NB4 (cell line): Measurements from ENCODE around the gene SV2B.
A peak's percentile ranks its signal among the peaks of the same experiment; 100 is the strongest.

Source experiments
- DNase-seq: peaks from one replicate; pipeline ENCODE4 v3.0.0; 2010; ENCODE audit warnings: low read depth
- H3K4me3 ChIP-seq: one replicate; pipeline ENCODE4 v1.5.1; 2011; ENCODE audit warnings: mild to moderate bottlenecking, low read depth, low read length, moderate library complexity
- CTCF ChIP-seq: IDR thresholded peaks from one replicate; pipeline ENCODE4 v1.5.1; 2012; ENCODE audit warnings: low read depth, low read length
- MYC ChIP-seq: IDR thresholded peaks from 2 replicates; pipeline ENCODE4 v1.6.1; 2011; ENCODE audit warnings: low read depth, low read length
- POLR2A ChIP-seq: IDR thresholded peaks from 2 replicates; pipeline ENCODE4 v1.6.1; 2011; ENCODE audit warnings: mild to moderate bottlenecking; ENCODE audit not compliant: insufficient read length; ENCODE audit errors: extremely low read depth
- TF ChIP-seq, protein P1 (sequence below): IDR thresholded peaks from 2 replicates; pipeline ENCODE4 v1.6.1; 2011; ENCODE audit warnings: low read depth, low read length

SV2B gene

GRCh38 chr15:91098451-91098850 lies 1.6 kb upstream of the SV2B start:
- H3K4me3 ChIP-seq = no peak overlapping the region
- DNase-seq = no peak
- TF ChIP-seq CTCF = no peak
- TF ChIP-seq POLR2A = no peak
- TF ChIP-seq, protein P1, sequence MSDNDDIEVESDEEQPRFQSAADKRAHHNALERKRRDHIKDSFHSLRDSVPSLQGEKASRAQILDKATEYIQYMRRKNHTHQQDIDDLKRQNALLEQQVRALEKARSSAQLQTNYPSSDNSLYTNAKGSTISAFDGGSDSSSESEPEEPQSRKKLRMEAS = no peak
- TF ChIP-seq MYC = no peak

- TF ChIP-seq, protein P1 = no peak
- TF ChIP-seq MYC = no peak
- peak; percentile 10 for DNase-seq
- no peak overlapping the region for H3K4me3 ChIP-seq
Measured at GRCh38 chr15:91099616-91099994, 452 bp upstream of the SV2B start.

- TF ChIP-seq CTCF = peak; percentile 6
- TF ChIP-seq, protein P1 = no peak
- H3K4me3 ChIP-seq = no peak overlapping the region
- DNase-seq = peak; percentile 11
Measured at GRCh38 chr15:91100814-91101607, 954 bp downstream of the SV2B start.

DNA sequence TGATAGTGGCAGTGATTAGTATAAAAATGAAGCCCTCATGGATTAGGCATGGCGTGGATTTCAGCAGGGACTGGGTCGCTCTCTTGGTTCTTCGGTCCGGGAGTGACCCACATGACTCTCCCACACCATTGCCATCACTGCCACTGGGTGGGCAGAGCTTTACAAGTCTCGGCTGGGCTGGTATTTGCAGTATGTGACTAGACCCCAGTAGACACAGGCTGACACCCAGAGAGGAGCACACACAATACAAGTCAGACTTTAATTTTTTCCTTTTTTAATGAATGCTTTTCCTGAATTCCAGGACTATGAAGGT lies 1.5 kb downstream of the SV2B start:
- no peak for TF ChIP-seq CTCF
- no peak overlapping the region for H3K4me3 ChIP-seq

DNA sequence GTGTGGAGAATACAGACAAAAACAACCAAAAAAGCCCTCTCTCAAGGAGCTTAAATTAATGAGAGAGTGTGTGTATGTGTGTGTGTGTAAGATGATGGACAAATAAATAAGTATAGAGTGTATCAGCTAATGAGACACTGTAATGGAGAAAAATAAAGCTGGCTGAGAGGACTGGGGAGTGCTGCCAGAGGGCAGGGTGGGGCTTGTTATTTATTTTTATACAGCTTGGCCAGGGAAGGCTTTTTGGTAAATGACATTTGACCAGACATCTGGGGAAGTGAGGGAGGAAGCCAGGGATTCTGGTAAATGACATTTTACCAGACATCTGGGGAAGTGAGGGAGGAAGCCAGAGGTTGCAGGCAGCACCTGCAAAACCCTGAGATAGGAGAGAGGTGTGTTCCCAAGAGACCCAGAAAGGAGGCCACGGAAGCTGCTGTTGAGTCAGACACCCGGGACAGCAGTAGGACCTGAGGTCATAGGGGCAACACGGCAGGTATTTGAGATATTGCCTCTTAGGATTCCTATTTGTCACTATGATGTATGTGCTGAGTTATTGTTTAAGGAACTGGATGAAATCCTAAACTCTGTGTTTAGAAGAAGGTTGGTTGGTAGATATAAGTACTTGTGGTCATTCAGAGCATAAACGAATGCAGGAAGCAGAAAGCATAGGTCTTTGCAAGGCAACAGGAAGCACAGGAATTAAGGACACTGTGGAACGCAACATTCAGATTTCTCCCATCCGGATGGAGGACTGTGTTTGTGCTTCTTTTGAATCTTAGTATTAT lies 2.7 kb downstream of the SV2B start:
- H3K4me3 ChIP-seq = no peak overlapping the region
- TF ChIP-seq MYC (no peak), CTCF (no peak), POLR2A (no peak)
- TF ChIP-seq, protein P1 = no peak
- DNase-seq = no peak

More for the DNA sequence above, 1.5 kb downstream of the SV2B start:
- no peak for DNase-seq

- DNase-seq = no peak
- no peak overlapping the region for H3K4me3 ChIP-seq
Measured at GRCh38 chr15:91104111-91104510, 4.1 kb downstream of the SV2B start.

More at GRCh38 chr15:91104111-91104510, 4.1 kb downstream of the SV2B start:
- TF ChIP-seq MYC = no peak
- TF ChIP-seq CTCF = no peak
- TF ChIP-seq POLR2A = no peak
- TF ChIP-seq, protein P1 = no peak
